ENCODE results near the gene NME7.

NME7 gene

DNA sequence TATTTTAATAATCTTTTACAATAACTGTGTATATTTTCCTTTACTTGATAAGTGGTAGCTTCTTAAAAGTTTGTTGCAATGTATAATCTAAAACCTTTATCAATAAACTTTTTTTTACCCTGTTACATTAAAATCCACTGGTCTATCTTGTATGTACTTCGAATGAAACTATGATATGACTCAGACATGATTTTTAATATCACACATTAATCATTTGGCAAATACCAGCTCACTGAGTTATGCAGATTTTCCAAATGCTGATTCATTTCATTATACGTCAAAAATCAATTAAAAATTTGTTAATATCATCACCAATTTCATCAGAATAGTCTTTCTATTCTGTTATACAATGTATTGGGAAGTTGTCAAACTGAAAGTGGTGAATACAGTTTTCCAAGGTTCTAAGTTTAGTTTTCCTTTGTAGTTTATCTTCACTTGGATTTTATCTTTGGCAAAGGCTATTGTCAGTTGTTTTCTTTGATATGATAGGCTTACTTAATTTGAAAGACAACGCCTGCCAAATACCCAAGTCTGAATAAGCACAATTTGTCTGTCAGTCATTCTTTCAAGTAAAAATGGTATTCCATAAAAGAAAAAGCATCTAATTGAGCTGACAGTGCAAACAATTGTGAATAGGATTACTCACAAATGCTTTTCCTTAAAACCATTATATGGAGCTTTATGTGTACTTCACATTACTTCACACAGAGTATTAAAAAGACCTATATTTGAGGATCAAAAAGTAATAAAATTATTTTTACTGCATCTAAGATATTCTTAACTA is 127.0 kb downstream of the NME7 start:
- Histone ChIP-seq H3K4me3 (ENCODE audit: low read depth, low read length) (no peak overlapping the region), H3K4me1 (no peaks in the 10 kb centered on the region), H3K27me3 (no peaks in the 10 kb centered on the region), H3K36me3 (no peaks in the 10 kb centered on the region), H3K9me3 (no peaks in the 10 kb centered on the region)
- TF ChIP-seq CTCF (IDR thresholded peaks at IDR 0.05; ENCODE audit: low read depth, low read length): no peak
- no peak for DNase-seq

DNA sequence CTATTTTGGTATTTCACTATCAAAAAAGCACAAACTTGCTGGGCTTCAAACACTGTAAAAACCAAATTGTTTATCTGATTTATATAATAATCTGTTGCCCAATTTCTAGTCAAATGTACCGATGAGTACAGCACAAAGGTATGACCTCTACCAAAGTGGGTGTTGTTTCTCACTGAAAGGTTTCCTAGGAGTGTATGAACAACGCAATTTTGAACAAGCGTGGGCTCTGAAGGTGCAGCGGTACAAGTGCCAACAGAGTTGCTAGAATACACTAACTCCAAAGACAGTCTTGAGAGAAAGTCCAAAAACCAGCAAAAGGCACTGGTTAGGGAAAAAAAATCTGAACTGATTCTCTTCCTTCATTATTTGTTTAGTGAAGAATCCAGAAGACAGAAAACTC is 130.7 kb downstream of the NME7 start:
- no peaks in the 10 kb centered on the region for H3K36me3 ChIP-seq
- H3K4me3 ChIP-seq (ENCODE audit: low read depth, low read length): no peak overlapping the region
- TF ChIP-seq CTCF (IDR thresholded peaks at IDR 0.05; ENCODE audit: low read depth, low read length): no peak

DNA sequence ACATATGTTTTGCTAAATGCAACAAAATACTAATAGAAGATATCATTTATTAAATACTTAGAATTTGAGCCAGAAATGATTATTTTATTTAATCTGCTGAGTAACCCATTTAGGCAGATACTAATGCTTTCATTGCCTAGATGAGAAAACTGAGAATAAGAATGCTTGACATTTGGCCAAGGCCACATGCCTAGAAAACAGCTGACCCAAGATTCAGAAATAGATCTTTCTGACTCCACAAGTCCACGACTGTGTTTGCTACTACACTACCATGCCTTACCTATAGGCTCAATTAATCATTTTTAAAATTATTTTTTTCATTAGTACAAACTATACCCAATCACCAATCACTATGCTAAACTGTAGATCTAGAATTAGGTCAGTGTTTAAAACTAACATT is 131.5 kb downstream of the NME7 start:
- DNase-seq: no peak
- H3K4me3 ChIP-seq (ENCODE audit: low read depth, low read length): no peak overlapping the region
- TF ChIP-seq CTCF (IDR thresholded peaks at IDR 0.05; ENCODE audit: low read depth, low read length): no peak

More for the DNA sequence above, 130.7 kb downstream of the NME7 start:
- Histone ChIP-seq H3K9me3 (no peaks in the 10 kb centered on the region), H3K27me3 (no peaks in the 10 kb centered on the region), H3K4me1 (no peaks in the 10 kb centered on the region)
- no peak for DNase-seq

GRCh38 chr1:169235568-169235967 is 132.0 kb downstream of the NME7 start:
- no peak for TF ChIP-seq CTCF (IDR thresholded peaks at IDR 0.05; ENCODE audit: low read depth, low read length)
- no peak overlapping the region for H3K4me3 ChIP-seq (ENCODE audit: low read depth, low read length)

More for the DNA sequence above, 131.5 kb downstream of the NME7 start:
- H3K4me1 ChIP-seq: no peaks in the 10 kb centered on the region
- H3K9me3 ChIP-seq: no peaks in the 10 kb centered on the region
- H3K27me3 ChIP-seq: no peaks in the 10 kb centered on the region
- no peaks in the 10 kb centered on the region for H3K36me3 ChIP-seq

DNA sequence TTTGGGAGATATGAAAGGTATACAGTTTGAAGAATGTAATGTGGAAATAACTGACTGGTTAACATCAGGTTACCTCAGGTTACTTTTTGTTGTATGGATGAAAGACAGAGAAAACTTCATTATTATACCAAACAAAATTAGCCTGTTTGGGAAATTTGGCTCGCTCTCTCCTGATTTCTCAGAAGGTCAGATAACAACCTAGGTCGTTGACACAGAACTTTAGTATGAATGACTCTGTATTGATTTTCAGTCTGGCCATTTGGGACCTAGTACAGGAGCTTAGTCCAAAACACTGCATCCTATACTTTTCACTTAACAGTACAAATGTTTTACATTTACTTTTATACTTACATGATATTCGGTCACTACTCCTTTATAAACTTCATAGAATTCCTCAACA is 132.8 kb downstream of the NME7 start:
- no peak for TF ChIP-seq CTCF (IDR thresholded peaks at IDR 0.05; ENCODE audit: low read depth, low read length)
- Histone ChIP-seq H3K4me1 (no peaks in the 10 kb centered on the region), H3K9me3 (no peaks in the 10 kb centered on the region), H3K4me3 (ENCODE audit: low read depth, low read length) (no peak overlapping the region), H3K36me3 (no peaks in the 10 kb centered on the region), H3K27me3 (no peaks in the 10 kb centered on the region)
- DNase-seq: no peak

More at GRCh38 chr1:169235568-169235967, 132.0 kb downstream of the NME7 start:
- no peak for DNase-seq
- no peaks in the 10 kb centered on the region for H3K27me3 ChIP-seq
- H3K9me3 ChIP-seq: no peaks in the 10 kb centered on the region
- H3K36me3 ChIP-seq: no peaks in the 10 kb centered on the region
- no peaks in the 10 kb centered on the region for H3K4me1 ChIP-seq

GRCh38 chr1:169217636-169218035 is 150.0 kb downstream of the NME7 start:
- no peaks in the 10 kb centered on the region for H3K27me3 ChIP-seq
- no peak for TF ChIP-seq CTCF (IDR thresholded peaks at IDR 0.05; ENCODE audit: low read depth, low read length)
- H3K4me1 ChIP-seq: no peaks in the 10 kb centered on the region
- DNase-seq: no peak
- no peaks in the 10 kb centered on the region for H3K9me3 ChIP-seq
- no peak overlapping the region for H3K4me3 ChIP-seq (ENCODE audit: low read depth, low read length)
- H3K36me3 ChIP-seq: no peaks in the 10 kb centered on the region
